ENCODE data around the gene SULT1C3. TPM values are rescaled to one million over a fixed set of nuclear protein-coding genes. Genes with fewer than 3 reads are reported as not detected.

The SULT1C3 gene
- total and polyA plus RNA-seq, 2 of the 8 experiments (the other 6 are each of a cell fraction or from before 2014, with no cell fraction given): not detected

DNA sequence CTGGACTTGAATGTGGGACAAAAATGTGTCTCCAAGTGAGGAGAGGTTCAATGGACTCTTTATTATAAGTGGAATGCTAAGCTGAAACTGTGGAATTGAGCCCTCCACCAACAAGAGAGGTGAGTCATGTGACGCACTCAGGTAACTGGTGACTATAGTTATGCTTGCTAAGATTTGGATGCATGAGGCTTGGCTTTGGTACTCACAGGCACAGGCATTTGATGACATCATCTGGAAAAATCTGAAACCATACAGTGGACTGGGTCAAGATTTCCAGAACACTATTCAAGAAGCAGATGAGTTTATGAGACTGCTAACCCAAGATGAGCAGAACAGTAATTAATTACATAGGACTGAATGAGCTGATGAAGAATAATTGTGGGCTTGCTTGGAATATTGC, 15.7 kb upstream of the SULT1C3 start:
- H3K18ac ChIP-seq (ENCODE audit: extremely low read depth, low read length): no peak overlapping the region
- no peaks in the 10 kb centered on the region for H3K79me2 ChIP-seq (ENCODE audit: control insufficient read depth in 1 of 2, insufficient read depth in 2 of 2, low read length in 2 of 2)
- H2BK12ac ChIP-seq (ENCODE audit: low read depth, low read length): no peak overlapping the region
- no peak overlapping the region for H2AFZ ChIP-seq (ENCODE audit: low read length)
- 88% methylated on average over 1 of the region's 1 CpG; no CpG with 5 or more reads in 1 of the 2 experiments for WGBS, 2 experiments (ENCODE audit: extremely low coverage in 1 of 2, insufficient coverage in 1 of 2, insufficient read length in 1 of 2, insufficient replicate concordance in 2 of 2, low coverage in 1 of 2, low lambda C conversion rate in 2 of 2, missing lambda C conversion rate in 1 of 2)
- ChIA-PET POLR2A (ENCODE audit: partially characterized antibody) (no interaction called here), CTCF (ENCODE audit: partially characterized antibody) (no interaction called here)
- no peak overlapping the region for H3K9ac ChIP-seq (replicated peaks in 1 of 4; ENCODE audit: extremely low read depth in 1 of 4, low read depth in 3 of 4, low read length in 3 of 4)
- H3K4me1 ChIP-seq (replicated peaks in 1 of 4; ENCODE audit: control insufficient read depth in 3 of 4, insufficient read depth in 4 of 4, low read length in 3 of 4): no peaks in the 10 kb centered on the region
- H3K23ac ChIP-seq (ENCODE audit: insufficient read length): no peak overlapping the region
- no peak overlapping the region for H2BK5ac ChIP-seq (ENCODE audit: low read depth, low read length)
- H3K79me1 ChIP-seq (ENCODE audit: low read depth, low read length): no peaks in the 10 kb centered on the region
- TF ChIP-seq SIX5 (IDR thresholded peaks at IDR 0.05; ENCODE audit: low read depth, low read length) (no peak), JUND (IDR thresholded peaks at IDR 0.05; ENCODE audit: low read length) (no peak), POLR2AphosphoS5 (IDR thresholded peaks at IDR 0.05; ENCODE audit: low read depth, low read length) (no peak), CTBP2 (IDR thresholded peaks at IDR 0.05; ENCODE audit: borderline replicate concordance, insufficient read depth, insufficient read length, low read length) (no peak), NANOG (IDR thresholded peaks at IDR 0.05; ENCODE audit: insufficient read depth, low read depth, low read length, poor library complexity, severe bottlenecking) (no peak), HDAC2 (IDR thresholded peaks at IDR 0.05; ENCODE audit: borderline replicate concordance in 1 of 2, low read depth in 2 of 2, low read length in 2 of 2) (no peak), KDM1A (IDR thresholded peaks at IDR 0.05; ENCODE audit: borderline replicate concordance, low read length) (no peak), MAFK (IDR thresholded peaks at IDR 0.05; ENCODE audit: low read depth, low read length) (no peak)
- TF ChIP-seq, protein P1, sequence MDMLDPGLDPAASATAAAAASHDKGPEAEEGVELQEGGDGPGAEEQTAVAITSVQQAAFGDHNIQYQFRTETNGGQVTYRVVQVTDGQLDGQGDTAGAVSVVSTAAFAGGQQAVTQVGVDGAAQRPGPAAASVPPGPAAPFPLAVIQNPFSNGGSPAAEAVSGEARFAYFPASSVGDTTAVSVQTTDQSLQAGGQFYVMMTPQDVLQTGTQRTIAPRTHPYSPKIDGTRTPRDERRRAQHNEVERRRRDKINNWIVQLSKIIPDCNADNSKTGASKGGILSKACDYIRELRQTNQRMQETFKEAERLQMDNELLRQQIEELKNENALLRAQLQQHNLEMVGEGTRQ (IDR thresholded peaks at IDR 0.05; ENCODE audit: low read length): no peak
- H2BK120ac ChIP-seq (replicated peaks; ENCODE audit: low read depth, low read length): no peak overlapping the region
- H3K4me2 ChIP-seq (ENCODE audit: insufficient read depth in 1 of 2, low read depth in 2 of 2, low read length in 2 of 2): no peak overlapping the region
- H4K8ac ChIP-seq (ENCODE audit: extremely low read depth, insufficient read depth, low read length): no peak overlapping the region
- no peak overlapping the region for H2BK20ac ChIP-seq (ENCODE audit: low read length)
- DNase-seq (ENCODE audit: low read depth in 1 of 2, low spot score in 2 of 2): no peak
- H4K91ac ChIP-seq (replicated peaks; ENCODE audit: insufficient read length, low read length): no peak overlapping the region
- no peaks in the 10 kb centered on the region; a peak in 2 of 8 replicates for H3K36me3 ChIP-seq (ENCODE audit: control insufficient read depth in 2 of 4, insufficient read depth in 4 of 4, low read length in 3 of 4)
- H2BK15ac ChIP-seq (ENCODE audit: low read length): no peak overlapping the region
- H3K23me2 ChIP-seq (ENCODE audit: low read depth, low read length): no peaks in the 10 kb centered on the region
- H3K27ac ChIP-seq (ENCODE audit: low read depth, low read length): no peak overlapping the region
- no peak overlapping the region for H3K56ac ChIP-seq (replicated peaks; ENCODE audit: insufficient read length, low read depth, low read length)
- H4K20me1 ChIP-seq (replicated peaks in 1 of 2; ENCODE audit: control insufficient read depth in 1 of 2, insufficient read depth in 2 of 2, low read length in 2 of 2): no peaks in the 10 kb centered on the region
- H3K14ac ChIP-seq (ENCODE audit: insufficient read length): no peak overlapping the region
- peaks cover 15 to 20% of the 10 kb centered on the region in 2 experiments for H3K9me3 ChIP-seq (ENCODE audit: insufficient read depth in 2 of 2, low read depth in 1 of 2, low read length in 1 of 2)
- H3K4me3 ChIP-seq (ENCODE audit: extremely low read depth in 1 of 4, insufficient read depth in 2 of 4, low read depth in 3 of 4, low read length in 4 of 4): no peak overlapping the region
- no peaks in the 10 kb centered on the region for H3K27me3 ChIP-seq (replicated peaks in 1 of 4; ENCODE audit: control insufficient read depth in 3 of 4, extremely low read depth in 1 of 4, insufficient read depth in 3 of 4, low read length in 3 of 4)
- no peak for FAIRE-seq
- no peak overlapping the region for H4K5ac ChIP-seq (ENCODE audit: insufficient read length, low read depth, low read length)
- H2AK5ac ChIP-seq (ENCODE audit: low read depth, low read length): no peak overlapping the region
- no peak overlapping the region for H3K4ac ChIP-seq (replicated peaks; ENCODE audit: insufficient read length, low read depth, low read length)

All from H1 (cell line).